Stimulated activated CD4-positive, alpha-beta T cell treated with anti-CD3 and anti-CD28 coated beads, Interleukin-2, amount 100 ng/mL, for 24 hours (primary cell): ENCODE measurements around the gene IFT43.
A peak's percentile ranks its signal among the peaks of the same experiment; 100 is the strongest.
"Not testable (repeated sequence)": the region's sequence is repeated elsewhere in the genome, so short reads cannot be mapped to it uniquely, and the experiment has no call there.

Source experiments
- DNase-seq, 2 donors: peaks; one replicate each; pipeline ENCODE4 v3.0.0-alpha.2; 2020

IFT43 gene

GRCh38 chr14:75981426-75982265, 3.9 kb upstream of the IFT43 start, which contains the start of gene TGFB3:
TSS of gene TGFB3 (minus strand) at chr14:75981995. CDS start at chr14:75980893, 1,102 bp downstream.
- DNase-seq = peak; percentile 48 to 57

- DNase-seq = peak; percentile 78 to 79
Measured at GRCh38 chr14:75982266-75983018, 3.1 kb upstream of the IFT43 start.

- DNase-seq = no peak
Measured at GRCh38 chr14:75983019-75983358, 2.6 kb upstream of the IFT43 start.

- DNase-seq = no peak
Measured at GRCh38 chr14:75984674-75985073, 889 bp upstream of the IFT43 start.

GRCh38 chr14:75986439-75986765, 839 bp downstream of the IFT43 start:
- DNase-seq = no peak

- no peak for DNase-seq
Measured at GRCh38 chr14:75987201-75987970, 1.8 kb downstream of the IFT43 start.

- no peak for DNase-seq
Measured at GRCh38 chr14:75989134-75989533, 3.6 kb downstream of the IFT43 start.

- DNase-seq = no peak
Measured at GRCh38 chr14:75990297-75990696, 4.7 kb downstream of the IFT43 start.

GRCh38 chr14:75991753-75992152, 6.2 kb downstream of the IFT43 start:
- DNase-seq = no peak

GRCh38 chr14:75993567-75994041, 8.0 kb downstream of the IFT43 start:
- no peak for DNase-seq

- DNase-seq = no peak
Measured at GRCh38 chr14:75995372-75996041, 9.9 kb downstream of the IFT43 start.

GRCh38 chr14:75996488-75996887, 10.9 kb downstream of the IFT43 start:
- DNase-seq = no peak

- DNase-seq = no peak
Measured at GRCh38 chr14:75999511-76000190, 14.1 kb downstream of the IFT43 start.

GRCh38 chr14:76002383-76002782, 16.8 kb downstream of the IFT43 start:
- no peak for DNase-seq

- no peak for DNase-seq
Measured at GRCh38 chr14:76006253-76006652, 20.7 kb downstream of the IFT43 start.

- no peak for DNase-seq
Measured at GRCh38 chr14:76007379-76007778, 21.8 kb downstream of the IFT43 start.

- DNase-seq = no peak
Measured at GRCh38 chr14:76007852-76008251, 22.3 kb downstream of the IFT43 start.

- DNase-seq = not testable (repeated sequence)
Measured at GRCh38 chr14:76009627-76010026, 24.1 kb downstream of the IFT43 start.

- DNase-seq = no peak
Measured at GRCh38 chr14:76011930-76012329, 26.4 kb downstream of the IFT43 start.

- no peak for DNase-seq
Measured at GRCh38 chr14:76012354-76012753, 26.8 kb downstream of the IFT43 start.

- no peak for DNase-seq
Measured at GRCh38 chr14:76015191-76015590, 29.6 kb downstream of the IFT43 start.

- DNase-seq = no peak
Measured at GRCh38 chr14:76015668-76016067, 30.1 kb downstream of the IFT43 start.
